Measurements from ENCODE around the gene ABCB9.

- TF ChIP-seq, protein P1, sequence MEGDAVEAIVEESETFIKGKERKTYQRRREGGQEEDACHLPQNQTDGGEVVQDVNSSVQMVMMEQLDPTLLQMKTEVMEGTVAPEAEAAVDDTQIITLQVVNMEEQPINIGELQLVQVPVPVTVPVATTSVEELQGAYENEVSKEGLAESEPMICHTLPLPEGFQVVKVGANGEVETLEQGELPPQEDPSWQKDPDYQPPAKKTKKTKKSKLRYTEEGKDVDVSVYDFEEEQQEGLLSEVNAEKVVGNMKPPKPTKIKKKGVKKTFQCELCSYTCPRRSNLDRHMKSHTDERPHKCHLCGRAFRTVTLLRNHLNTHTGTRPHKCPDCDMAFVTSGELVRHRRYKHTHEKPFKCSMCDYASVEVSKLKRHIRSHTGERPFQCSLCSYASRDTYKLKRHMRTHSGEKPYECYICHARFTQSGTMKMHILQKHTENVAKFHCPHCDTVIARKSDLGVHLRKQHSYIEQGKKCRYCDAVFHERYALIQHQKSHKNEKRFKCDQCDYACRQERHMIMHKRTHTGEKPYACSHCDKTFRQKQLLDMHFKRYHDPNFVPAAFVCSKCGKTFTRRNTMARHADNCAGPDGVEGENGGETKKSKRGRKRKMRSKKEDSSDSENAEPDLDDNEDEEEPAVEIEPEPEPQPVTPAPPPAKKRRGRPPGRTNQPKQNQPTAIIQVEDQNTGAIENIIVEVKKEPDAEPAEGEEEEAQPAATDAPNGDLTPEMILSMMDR (IDR thresholded peaks at IDR 0.05; ENCODE audit: poor library complexity, severe bottlenecking): no peak
- TF ChIP-seq POLR2AphosphoS5 (IDR thresholded peaks at IDR 0.05) (no peak), RAD21 (conservative IDR thresholded peaks at IDR 0.05) (no peak), EZH2 (IDR thresholded peaks at IDR 0.05; ENCODE audit: borderline replicate concordance, insufficient read depth, low read length, poor library complexity, severe bottlenecking) (no peak), TAF1 (IDR thresholded peaks at IDR 0.05; ENCODE audit: low read depth) (no peak), MXI1 (conservative IDR thresholded peaks at IDR 0.05; ENCODE audit: poor library complexity, severe bottlenecking) (no peak)
Observed at GRCh38 chr12:122929812-122930211, 36.5 kb downstream of the ABCB9 start.
